Caco-2 (cell line): ENCODE data around the gene PPP1R26. TPM values are rescaled to one million over a fixed set of nuclear protein-coding genes. Genes with fewer than 3 reads are reported as not detected.

Experiments
- BruUV-seq: library from RNA; stranded (reverse); fragments of 400-500 nt; replicated peaks from 2 replicates; lab custom pipeline; 2021; lab: Mats Ljungman, UMichigan
- CTCF ChIA-PET: fragments of 300-600 bp; sonication (Branson Sonifier 250); formaldehyde crosslinking; loops from one replicate; lab custom pipeline; 2022; ENCODE audit warnings: antibody characterized with exemption; lab: Charles Lee
- POLR2A ChIA-PET: fragments of 300-600 bp; sonication (Branson Sonifier 250); formaldehyde crosslinking; loops from one replicate; lab custom pipeline; 2022; ENCODE audit warnings: antibody characterized with exemption; lab: Charles Lee
- DNase-seq, 2 experiments: peaks; one replicate each; pipeline versions ENCODE4 v3.0.0 to v3.0.0-alpha.2; 2020 to 2022
- H3K27me3 ChIP-seq: replicated peaks from 2 replicates; pipeline ENCODE4 v1.6.0; 2011; ENCODE audit warnings: low read length; ENCODE audit not compliant: control insufficient read depth, insufficient read depth
- H3K36me3 ChIP-seq: 2 replicates; pipeline ENCODE4 v1.5.1; 2011; ENCODE audit warnings: low read length; ENCODE audit not compliant: control insufficient read depth, insufficient read depth
- H3K4me1 ChIP-seq: fragments of 250-450 bp; sonication (Bioruptor Pico); 2 replicates; pipeline ENCODE4 v1.5.1; 2020; ENCODE audit warnings: mild to moderate bottlenecking
- H3K4me3 ChIP-seq: 2 replicates; pipeline ENCODE4 v1.5.1; 2011; ENCODE audit warnings: low read depth, mild to moderate bottlenecking, control low read depth, low read length
- H3K9me3 ChIP-seq: fragments of 250-450 bp; sonication (Bioruptor Pico); 2 replicates; pipeline ENCODE4 v1.5.1; 2020; ENCODE audit warnings: mild to moderate bottlenecking, moderate library complexity
- H3K27ac Mint-ChIP-seq: one replicate; pipeline ENCODE4 v1.8.0; 2022; ENCODE audit warnings: mixed read lengths; ENCODE audit not compliant: unreplicated experiment
- H3K27me3 Mint-ChIP-seq: one replicate; pipeline ENCODE4 v1.8.0; 2022; ENCODE audit warnings: mixed read lengths; ENCODE audit not compliant: insufficient read depth, unreplicated experiment
- H3K36me3 Mint-ChIP-seq: one replicate; pipeline ENCODE4 v1.8.0; 2022; ENCODE audit warnings: mild to moderate bottlenecking, mixed read lengths; ENCODE audit not compliant: insufficient read depth, unreplicated experiment
- H3K4me1 Mint-ChIP-seq: one replicate; pipeline ENCODE4 v1.8.0; 2022; ENCODE audit warnings: low read depth, mixed read lengths; ENCODE audit not compliant: unreplicated experiment
- H3K4me3 Mint-ChIP-seq: one replicate; pipeline ENCODE4 v1.8.0; 2022; ENCODE audit warnings: mild to moderate bottlenecking, moderate library complexity, mixed read lengths; ENCODE audit not compliant: unreplicated experiment
- H3K9me3 Mint-ChIP-seq: one replicate; pipeline ENCODE4 v1.8.0; 2022; ENCODE audit warnings: mixed read lengths; ENCODE audit not compliant: unreplicated experiment
- intact Hi-C: fragments of 100-400 bp; cut with micrococcal nuclease; formaldehyde crosslinking; loops from one replicate; pipeline ENCODE4 v1.10.0; 2022; ENCODE audit not compliant: unreplicated experiment
- total RNA-seq: library from RNA; stranded (reverse); gene quantifications from 2 replicates; pipeline ENCODE4 v1.2.3, GENCODE V29; 2022
- TF ChIP-seq, protein P1 (sequence below), 2 experiments: fragments of 200-600 bp in 1 of 2; IDR thresholded peaks; 1 replicate in 1 of 2; 2 replicates in 1 of 2; pipeline versions ENCODE4 v1.5.1 to v1.8.0; 2011 to 2022; ENCODE audit warnings: antibody characterized with exemption in 1 of 2, control low read depth in 1 of 2, inconsistent platforms in 1 of 2, low read depth in 1 of 2, low read length in 1 of 2, mild to moderate bottlenecking in 1 of 2, moderate library complexity in 1 of 2; ENCODE audit not compliant: insufficient read depth in 1 of 2, severe bottlenecking in 1 of 2, unreplicated experiment in 1 of 2

Gene PPP1R26
- total RNA-seq, 1 experiment from 2014 or later, result 24.3 TPM

DNA sequence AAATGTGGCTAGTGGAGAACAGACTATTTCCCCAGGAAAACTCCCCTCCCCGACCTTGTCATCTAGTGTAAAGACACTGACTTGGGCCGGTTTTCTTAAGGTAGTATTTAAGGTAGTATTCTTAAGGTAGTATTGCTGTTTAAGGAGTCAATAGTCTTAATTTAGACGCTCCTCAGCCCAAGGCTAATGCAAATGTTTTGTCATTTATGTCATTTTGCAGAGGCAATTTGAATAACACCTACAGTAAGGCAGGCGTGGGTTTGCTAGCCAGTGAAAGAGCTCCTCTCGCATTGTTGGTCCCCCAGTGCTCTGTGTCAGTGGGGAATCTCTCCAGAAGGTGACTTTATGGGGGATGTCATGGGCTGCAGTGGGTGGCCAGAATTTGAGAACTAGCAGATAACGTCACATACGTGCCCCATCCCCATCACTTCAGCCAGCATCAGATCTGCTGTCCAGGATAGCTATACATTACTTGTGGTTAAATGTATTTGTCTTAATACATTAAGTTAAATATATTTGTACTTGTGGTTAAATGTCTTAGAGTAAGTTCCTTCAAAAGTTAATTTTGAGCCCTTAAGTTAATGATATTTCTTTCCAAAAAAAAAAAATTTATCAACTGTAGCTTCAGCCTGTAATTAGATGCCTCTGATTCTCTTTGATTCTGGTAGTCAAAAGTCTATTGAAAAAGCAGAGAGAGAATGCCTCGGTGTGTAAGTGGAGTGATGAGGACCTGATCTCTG is 2.6 kb downstream of the PPP1R26 start:
- Histone ChIP-seq H3K27me3 (no peaks in the 10 kb centered on the region), H3K4me3 (no peak overlapping the region), H3K36me3 (no peaks in the 10 kb centered on the region; the same call in 1 of the 2 replicates), H3K9me3 (no peaks in the 10 kb centered on the region), H3K4me1 (no peaks in the 10 kb centered on the region)
- intact Hi-C loops, result no loop called here
- ChIA-PET CTCF (no interaction called here), POLR2A (no interaction called here)
- Mint-ChIP-seq H3K4me1 (no peaks in the 10 kb centered on the region), H3K9me3 (no peaks in the 10 kb centered on the region), H3K4me3 (no peak overlapping the region), H3K27ac (no peak overlapping the region), H3K36me3 (peaks cover 25% of the 10 kb centered on the region), H3K27me3 (no peaks in the 10 kb centered on the region)
- TF ChIP-seq, protein P1, sequence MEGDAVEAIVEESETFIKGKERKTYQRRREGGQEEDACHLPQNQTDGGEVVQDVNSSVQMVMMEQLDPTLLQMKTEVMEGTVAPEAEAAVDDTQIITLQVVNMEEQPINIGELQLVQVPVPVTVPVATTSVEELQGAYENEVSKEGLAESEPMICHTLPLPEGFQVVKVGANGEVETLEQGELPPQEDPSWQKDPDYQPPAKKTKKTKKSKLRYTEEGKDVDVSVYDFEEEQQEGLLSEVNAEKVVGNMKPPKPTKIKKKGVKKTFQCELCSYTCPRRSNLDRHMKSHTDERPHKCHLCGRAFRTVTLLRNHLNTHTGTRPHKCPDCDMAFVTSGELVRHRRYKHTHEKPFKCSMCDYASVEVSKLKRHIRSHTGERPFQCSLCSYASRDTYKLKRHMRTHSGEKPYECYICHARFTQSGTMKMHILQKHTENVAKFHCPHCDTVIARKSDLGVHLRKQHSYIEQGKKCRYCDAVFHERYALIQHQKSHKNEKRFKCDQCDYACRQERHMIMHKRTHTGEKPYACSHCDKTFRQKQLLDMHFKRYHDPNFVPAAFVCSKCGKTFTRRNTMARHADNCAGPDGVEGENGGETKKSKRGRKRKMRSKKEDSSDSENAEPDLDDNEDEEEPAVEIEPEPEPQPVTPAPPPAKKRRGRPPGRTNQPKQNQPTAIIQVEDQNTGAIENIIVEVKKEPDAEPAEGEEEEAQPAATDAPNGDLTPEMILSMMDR (IDR thresholded peaks at IDR 0.05; ENCODE audit: insufficient read depth in 1 of 2, low read depth in 1 of 2, low read length in 1 of 2, severe bottlenecking in 1 of 2, unreplicated experiment in 1 of 2), result no peak
- no peak for DNase-seq
- no TSS peak for BruUV-seq

DNA sequence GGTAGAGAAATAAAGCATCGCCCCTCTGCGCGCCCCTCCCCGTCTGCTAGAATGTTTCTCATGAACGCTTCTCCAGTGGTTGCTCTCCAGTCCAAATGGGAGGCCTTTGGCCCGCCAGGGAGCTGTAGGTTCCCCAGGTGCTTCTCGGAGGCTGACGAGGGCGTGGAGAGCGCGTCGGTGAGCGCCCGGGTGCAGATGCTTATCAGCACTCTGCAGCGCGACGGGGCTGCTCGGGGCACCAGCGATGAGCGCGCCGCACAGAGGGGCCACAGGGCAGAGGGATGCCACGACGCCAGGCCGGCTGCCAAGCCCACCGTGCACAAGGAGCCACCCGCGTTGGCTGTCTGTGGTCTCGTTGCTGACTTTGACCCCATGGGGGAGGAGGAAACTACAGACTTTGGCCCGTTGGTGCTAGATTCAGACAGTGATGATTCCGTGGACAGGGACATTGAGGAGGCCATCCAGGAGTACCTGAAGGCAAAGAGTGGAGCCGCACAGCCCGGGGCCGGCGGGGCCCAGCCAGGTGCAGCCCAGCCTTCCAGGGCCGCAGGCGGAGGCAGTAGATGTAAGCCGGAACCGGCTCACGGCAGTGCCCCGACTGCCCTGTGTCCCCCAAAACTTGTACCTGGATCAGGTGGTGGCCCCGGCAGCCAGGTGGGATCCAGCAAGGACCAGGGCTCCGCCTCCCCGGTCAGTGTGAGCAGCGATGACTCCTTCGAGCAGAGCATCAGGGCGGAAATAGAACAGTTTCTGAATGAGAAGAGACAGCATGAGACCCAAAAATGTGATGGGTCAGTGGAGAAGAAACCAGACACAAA is 5.1 kb downstream of the PPP1R26 start:
- BruUV-seq, result no TSS peak
- H3K27me3 ChIP-seq, result no peaks in the 10 kb centered on the region

DNA sequence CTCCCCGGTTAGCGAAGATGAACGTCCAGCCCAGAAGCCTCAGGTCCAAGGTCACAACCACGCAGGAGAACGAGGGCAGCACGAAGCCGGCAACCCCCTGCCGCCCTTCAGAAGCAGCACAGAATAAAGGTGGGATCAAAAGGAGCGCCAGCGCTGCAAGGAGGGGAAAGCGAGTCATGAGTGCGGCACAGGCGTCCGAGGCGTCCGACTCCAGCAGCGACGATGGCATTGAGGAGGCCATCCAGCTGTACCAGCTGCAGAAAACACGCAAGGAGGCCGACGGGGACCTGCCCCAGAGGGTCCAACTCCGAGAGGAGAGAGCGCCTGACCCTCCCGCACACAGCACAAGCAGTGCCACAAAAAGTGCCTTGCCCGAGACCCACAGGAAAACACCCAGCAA is 5.8 kb downstream of the PPP1R26 start:
- intact Hi-C loops, result no loop called here
- ChIA-PET CTCF (no interaction called here), POLR2A (no interaction called here)
- BruUV-seq, result no TSS peak
- Mint-ChIP-seq H3K4me1 (no peaks in the 10 kb centered on the region), H3K4me3 (no peak overlapping the region), H3K36me3 (peaks cover 25% of the 10 kb centered on the region), H3K27me3 (no peaks in the 10 kb centered on the region), H3K27ac (no peak overlapping the region), H3K9me3 (no peaks in the 10 kb centered on the region)
- TF ChIP-seq, protein P1 (IDR thresholded peaks at IDR 0.05; ENCODE audit: insufficient read depth in 1 of 2, low read depth in 1 of 2, low read length in 1 of 2, severe bottlenecking in 1 of 2, unreplicated experiment in 1 of 2), result no peak
- Histone ChIP-seq H3K4me3 (no peak overlapping the region), H3K27me3 (no peaks in the 10 kb centered on the region), H3K9me3 (no peaks in the 10 kb centered on the region), H3K36me3 (no peaks in the 10 kb centered on the region; the same call in 1 of the 2 replicates), H3K4me1 (no peaks in the 10 kb centered on the region)
- DNase-seq, result no peak

More for the DNA sequence above, 5.1 kb downstream of the PPP1R26 start:
- Histone ChIP-seq H3K9me3 (no peaks in the 10 kb centered on the region), H3K4me1 (no peaks in the 10 kb centered on the region), H3K4me3 (no peak overlapping the region), H3K36me3 (no peaks in the 10 kb centered on the region; the same call in 1 of the 2 replicates)
- H3K36me3 Mint-ChIP-seq, result peaks cover 25% of the 10 kb centered on the region
- no peak overlapping the region for H3K4me3 Mint-ChIP-seq
- H3K27ac Mint-ChIP-seq, result no peak overlapping the region
- no peak for DNase-seq
- POLR2A ChIA-PET, result no interaction called here
- no peaks in the 10 kb centered on the region for H3K4me1 Mint-ChIP-seq
- intact Hi-C loops, result no loop called here
- no peaks in the 10 kb centered on the region for H3K9me3 Mint-ChIP-seq
- TF ChIP-seq, protein P1 (IDR thresholded peaks at IDR 0.05; ENCODE audit: insufficient read depth in 1 of 2, low read depth in 1 of 2, low read length in 1 of 2, severe bottlenecking in 1 of 2, unreplicated experiment in 1 of 2), result no peak
- no peaks in the 10 kb centered on the region for H3K27me3 Mint-ChIP-seq
- CTCF ChIA-PET, result no interaction called here
